OCI-LY1 (cell line): ENCODE measurements around the gene LRRC61.

Experiments
- CTCF ChIP-seq: fragments of 200-600 bp; sonication (generic), shearing (Covaris generic); IDR thresholded peaks from 2 replicates; pipeline ENCODE4 v1.5.1; 2017; ENCODE audit warnings: mild to moderate bottlenecking, antibody characterized with exemption, low read length, moderate library complexity, mixed read lengths
- EZH2 ChIP-seq: fragments of 200-600 bp; sonication (generic), shearing (Covaris generic); IDR thresholded peaks from 2 replicates; pipeline ENCODE4 v1.8.0; 2017; ENCODE audit warnings: borderline replicate concordance, mixed run types, mild to moderate bottlenecking, antibody characterized with exemption, low read length, moderate library complexity, mixed read lengths

DNA sequence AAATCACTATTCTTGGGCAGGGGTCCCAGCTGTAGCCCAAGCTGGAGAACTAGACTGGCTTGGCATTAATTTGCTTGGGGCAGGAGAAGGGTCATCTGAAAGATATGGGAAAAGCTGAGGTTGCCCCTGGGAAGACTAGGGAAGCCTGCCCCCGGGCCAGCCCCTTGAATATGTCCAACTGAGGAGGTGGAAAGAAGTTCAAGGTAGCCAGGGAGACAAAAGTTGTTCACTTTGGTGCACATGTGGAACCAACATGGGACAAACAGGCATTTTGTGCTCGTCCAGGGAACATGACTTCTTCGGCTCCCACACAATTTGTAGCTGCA lies 1.4 kb upstream of the LRRC61 start:
- TF ChIP-seq CTCF (no peak), EZH2 (no peak)
